Fibroblast of mammary gland (primary cell): ENCODE data around the gene RBM27.
"Not testable (repeated sequence)": the region's sequence is repeated elsewhere in the genome, so short reads cannot be mapped to it uniquely, and the experiment has no call there.

ENCODE experiments used
- DNase-seq: peaks from one replicate; pipeline ENCODE4 v3.0.0-alpha.2; 2010; ENCODE audit warnings: low read depth
- H3K4me3 ChIP-seq: 2 replicates; pipeline ENCODE4 v1.5.1; 2011; ENCODE audit warnings: low read depth, mild to moderate bottlenecking, low read length, moderate library complexity; ENCODE audit not compliant: control insufficient read depth
- CTCF ChIP-seq: conservative IDR thresholded peaks from 2 replicates; pipeline ENCODE4 v1.5.1; 2011; ENCODE audit warnings: low read depth, low read length, inconsistent platforms; ENCODE audit not compliant: control insufficient read depth, insufficient read depth

The RBM27 gene

GRCh38 chr5:146206257-146206656 is 2.9 kb downstream of the RBM27 start:
- DNase-seq: no peak

GRCh38 chr5:146208916-146209522 is 5.6 kb downstream of the RBM27 start:
- no peak overlapping the region for H3K4me3 ChIP-seq
- DNase-seq: no peak
- TF ChIP-seq CTCF: peak; percentile 25

More at GRCh38 chr5:146206257-146206656, 2.9 kb downstream of the RBM27 start:
- TF ChIP-seq CTCF: no peak
- H3K4me3 ChIP-seq: no peak overlapping the region

GRCh38 chr5:146209714-146210113 is 6.3 kb downstream of the RBM27 start:
- DNase-seq: no peak
- no peak for TF ChIP-seq CTCF
- no peak overlapping the region for H3K4me3 ChIP-seq

DNA sequence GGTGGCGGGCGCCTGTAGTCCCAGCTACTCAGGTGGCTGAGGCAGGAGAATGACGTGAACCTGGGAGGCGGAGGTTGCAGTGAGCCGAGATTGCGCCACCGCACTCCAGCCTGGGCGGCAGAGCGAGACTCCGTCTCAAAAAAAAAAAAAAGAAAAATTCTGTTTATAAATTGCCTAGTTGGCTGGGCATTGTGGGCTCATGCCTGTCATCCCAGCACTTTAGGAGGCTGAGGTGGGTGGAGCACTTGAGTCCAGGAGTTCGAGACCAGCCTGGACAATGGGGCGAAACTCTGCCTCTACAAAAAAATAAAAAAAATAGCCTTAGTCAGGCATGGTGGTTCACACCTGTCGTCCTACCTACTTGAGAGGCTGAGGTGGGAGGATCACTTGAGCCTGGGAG is 7.4 kb downstream of the RBM27 start:
- not testable (repeated sequence) for H3K4me3 ChIP-seq, DNase-seq

- H3K4me3 ChIP-seq: no peak overlapping the region
- peak; percentile 41 for DNase-seq
- no peak for TF ChIP-seq CTCF
Measured at GRCh38 chr5:146213210-146213826, 9.9 kb downstream of the RBM27 start.

DNA sequence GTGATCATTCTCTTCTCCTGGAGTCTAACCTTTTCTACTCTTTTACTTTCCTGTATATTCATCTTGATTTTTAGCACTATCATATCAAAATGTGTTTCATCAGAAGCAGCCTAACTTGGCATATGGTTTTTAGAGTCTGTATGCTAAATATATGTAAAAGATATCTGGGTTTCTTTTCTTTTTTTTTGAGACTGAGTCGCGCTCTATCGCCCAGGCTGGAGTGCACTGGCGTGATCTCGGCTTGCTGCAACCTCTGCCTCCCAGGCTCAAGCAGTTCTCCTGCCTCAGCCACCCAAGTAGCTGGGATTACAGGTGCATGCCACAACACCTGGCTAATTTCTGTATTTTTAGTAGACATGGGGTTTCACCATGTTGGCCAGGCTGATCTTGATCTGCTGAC is 11.5 kb downstream of the RBM27 start:
- H3K4me3 ChIP-seq, DNase-seq: not testable (repeated sequence)

DNA sequence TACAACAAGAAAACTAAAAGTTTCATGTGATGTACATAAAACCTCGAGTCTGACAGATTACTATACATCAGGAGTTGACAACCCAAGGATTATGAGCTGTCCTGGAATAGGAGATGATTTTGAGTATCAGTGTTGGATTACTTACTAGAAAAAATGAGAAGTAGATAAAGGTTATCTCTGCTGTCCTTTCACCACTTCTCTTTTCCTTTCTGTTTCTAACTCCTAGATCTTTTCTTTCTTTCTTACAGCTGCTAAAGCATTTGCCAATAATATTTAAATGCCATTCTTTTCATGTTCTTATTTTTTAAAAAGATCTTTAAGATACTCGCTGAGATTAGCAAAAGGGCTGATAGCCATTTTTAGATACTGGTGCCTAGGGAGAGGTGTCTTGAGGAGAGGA is 14.8 kb downstream of the RBM27 start:
- no peak for TF ChIP-seq CTCF
- no peak for DNase-seq
- no peak overlapping the region for H3K4me3 ChIP-seq

DNA sequence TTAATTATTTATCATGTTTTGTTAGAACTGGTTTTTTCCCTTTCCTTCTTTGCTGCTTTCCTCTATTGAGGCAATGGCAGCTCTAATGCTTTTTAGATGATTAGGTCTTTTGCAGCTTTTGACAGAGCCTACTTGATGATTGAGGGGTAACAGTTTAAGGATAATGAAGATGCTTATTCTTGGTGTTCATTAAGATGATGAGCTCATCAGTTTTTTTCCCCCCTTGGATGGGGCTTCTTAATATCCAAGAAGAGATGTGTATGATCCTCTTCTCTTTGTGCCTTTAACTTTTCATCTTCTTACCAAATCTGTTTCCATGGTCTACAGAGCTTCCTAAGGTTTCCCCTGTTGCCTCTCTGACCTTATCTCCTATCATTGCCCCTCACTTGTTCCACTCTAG is 15.8 kb downstream of the RBM27 start:
- no peak overlapping the region for H3K4me3 ChIP-seq
- DNase-seq: no peak
- no peak for TF ChIP-seq CTCF
